GM10248 (cell line): ENCODE measurements around the gene LSM12.

Experiments
- CTCF ChIA-PET: fragments of 300-600 bp; sonication (Branson Sonifier 250); formaldehyde crosslinking; extraction: SDS; loops from one replicate; lab custom pipeline; 2021; ENCODE audit warnings: antibody characterized with exemption; lab: Yijun Ruan, JAX
- POLR2A ChIA-PET: fragments of 350-650 bp; sonication (Branson Sonifier 250); formaldehyde crosslinking; extraction: SDS; loops from one replicate; lab custom pipeline; 2020; ENCODE audit warnings: antibody characterized with exemption; lab: Yijun Ruan, JAX
- DNase-seq: peaks from one replicate; pipeline ENCODE4 v3.0.0; 2012; ENCODE audit errors: extremely low spot score
- CTCF ChIP-seq: IDR thresholded peaks from 2 replicates; pipeline ENCODE4 v1.5.1; 2012; ENCODE audit warnings: mild to moderate bottlenecking, low read depth; ENCODE audit errors: extremely low read depth, missing control alignments, control extremely low read depth

The LSM12 gene

GRCh38 chr17:44012391-44012790 lies 54.1 kb downstream of the LSM12 start:
- no peak for DNase-seq
- CTCF ChIA-PET, result interaction anchor here (1.5 kb wide), 1 partner anchor 156 kb away, joined by 4 read pairs; no protein-coding TSS in a partner anchor
- no peak for TF ChIP-seq CTCF
- POLR2A ChIA-PET, result no interaction called here

- no peak for DNase-seq
- no peak for TF ChIP-seq CTCF
- POLR2A ChIA-PET, result interaction anchor here (0.5 kb wide), 1 partner anchor 696 kb away, joined by 4 read pairs; no protein-coding TSS in a partner anchor
- CTCF ChIA-PET, result no interaction called here
Observed at GRCh38 chr17:44011876-44012275, 54.6 kb downstream of the LSM12 start.

GRCh38 chr17:44010966-44011647 lies 55.4 kb downstream of the LSM12 start:
- ChIA-PET CTCF (no interaction called here), POLR2A (no interaction called here)
- no peak for DNase-seq
- no peak for TF ChIP-seq CTCF

GRCh38 chr17:44008205-44008909 lies 58.1 kb downstream of the LSM12 start:
- POLR2A ChIA-PET, result no interaction called here
- CTCF ChIA-PET, result interaction anchor here (1.1 to 2.1 kb wide), 7 partner anchors 13 to 323 kb away, joined by 3 to 6 read pairs (median 4); no protein-coding TSS in a partner anchor

GRCh38 chr17:44007346-44008204 lies 58.9 kb downstream of the LSM12 start:
- ChIA-PET CTCF (interaction anchor here (0.9 to 2.1 kb wide), 7 partner anchors 10 to 129 kb away, joined by 3 to 8 read pairs (median 3); no protein-coding TSS in a partner anchor), POLR2A (no interaction called here)
- no peak for TF ChIP-seq CTCF
- no peak for DNase-seq

More at GRCh38 chr17:44008205-44008909, 58.1 kb downstream of the LSM12 start:
- no peak for TF ChIP-seq CTCF
- no peak for DNase-seq
